ENCODE measurements around the gene RPS8. TPM values are rescaled to one million over a fixed set of nuclear protein-coding genes. Genes with fewer than 3 reads are reported as not detected.

The RPS8 gene
- total RNA-seq, 1 experiment from 2014 or later: 2,296 TPM

DNA sequence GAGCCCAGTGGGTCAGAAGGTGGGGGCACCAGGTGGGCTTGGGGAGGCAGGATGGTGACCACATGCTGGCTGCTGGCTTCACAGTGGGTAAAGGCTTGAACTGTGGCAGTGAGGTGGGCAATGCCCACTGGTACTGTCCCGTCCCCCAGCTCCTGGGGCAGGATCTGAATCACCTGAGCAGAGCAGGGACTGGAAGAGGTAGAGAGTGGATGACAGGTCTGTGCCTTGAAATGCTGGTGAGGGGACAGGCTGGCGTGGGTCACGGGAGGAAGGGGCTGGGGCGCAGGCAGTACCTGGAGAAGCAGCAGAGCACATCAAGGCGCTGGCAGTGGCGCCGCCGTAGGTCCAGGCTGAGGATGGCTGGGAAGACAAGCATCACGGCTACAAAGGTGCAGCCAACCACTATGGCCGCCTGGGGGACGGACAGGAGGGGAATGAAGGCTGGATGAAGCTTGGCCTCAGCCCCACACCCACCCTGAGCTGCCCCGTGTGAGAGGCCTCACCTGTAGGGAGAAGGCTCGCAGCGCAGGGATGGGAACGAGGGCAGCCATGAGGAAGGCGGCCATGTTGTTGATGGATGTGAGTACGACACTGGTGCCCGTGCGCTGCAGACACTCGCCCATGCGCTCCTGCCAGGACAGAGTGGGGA is 52.8 kb downstream of the RPS8 start (continued):
- no peak for TF ChIP-seq ZNF274 (IDR thresholded peaks at IDR 0.05; ENCODE audit: low read depth, low read length)
- TF ChIP-seq POLR2AphosphoS5 (IDR thresholded peaks at IDR 0.05; ENCODE audit: low read depth, low read length): no peak

Other genes with a start within 250 kb of the RPS8 start
- gene TMEM53, start 101.1 kb upstream of the RPS8 start, total RNA-seq (2021; ENCODE audit: unreplicated experiment): 10.8 TPM
- gene ARMH1, start 100.8 kb upstream of the RPS8 start, total RNA-seq (2021; ENCODE audit: unreplicated experiment): 3.2 TPM
- gene RNU5D-1, start 44.4 kb upstream of the RPS8 start, total RNA-seq (2021; ENCODE audit: unreplicated experiment): not detected
- 92.6 TPM for gene KIF2C, start 35.7 kb upstream of the RPS8 start, total RNA-seq (2021; ENCODE audit: unreplicated experiment)
- 0.52 TPM for gene BEST4, start 12.6 kb downstream of the RPS8 start, total RNA-seq (2021; ENCODE audit: unreplicated experiment)
- 56.1 TPM for gene PLK3, start 24.8 kb downstream of the RPS8 start, total RNA-seq (2021; ENCODE audit: unreplicated experiment)
- gene DYNLT4, start 31.8 kb downstream of the RPS8 start, total RNA-seq (2021; ENCODE audit: unreplicated experiment): 0.96 TPM
- 11.6 TPM for gene BTBD19, start 33.0 kb downstream of the RPS8 start, total RNA-seq (2021; ENCODE audit: unreplicated experiment)
- 1.3 TPM for gene PTCH2, start 67.7 kb downstream of the RPS8 start, total RNA-seq (2021; ENCODE audit: unreplicated experiment)
- gene EIF2B3, start 211.1 kb downstream of the RPS8 start, total RNA-seq (2021; ENCODE audit: unreplicated experiment): 17.7 TPM
- gene HECTD3, start 235.8 kb downstream of the RPS8 start, total RNA-seq (2021; ENCODE audit: unreplicated experiment): 25.5 TPM
- gene UROD, start 236.7 kb downstream of the RPS8 start, total RNA-seq (2021; ENCODE audit: unreplicated experiment): 73.7 TPM

Measured in HCT116 (cell line).